ENCODE results near the gene PCDH1.
"Not testable (repeated sequence)": the region's sequence is repeated elsewhere in the genome, so short reads cannot be mapped to it uniquely, and the experiment has no call there.

Gene PCDH1

DNA sequence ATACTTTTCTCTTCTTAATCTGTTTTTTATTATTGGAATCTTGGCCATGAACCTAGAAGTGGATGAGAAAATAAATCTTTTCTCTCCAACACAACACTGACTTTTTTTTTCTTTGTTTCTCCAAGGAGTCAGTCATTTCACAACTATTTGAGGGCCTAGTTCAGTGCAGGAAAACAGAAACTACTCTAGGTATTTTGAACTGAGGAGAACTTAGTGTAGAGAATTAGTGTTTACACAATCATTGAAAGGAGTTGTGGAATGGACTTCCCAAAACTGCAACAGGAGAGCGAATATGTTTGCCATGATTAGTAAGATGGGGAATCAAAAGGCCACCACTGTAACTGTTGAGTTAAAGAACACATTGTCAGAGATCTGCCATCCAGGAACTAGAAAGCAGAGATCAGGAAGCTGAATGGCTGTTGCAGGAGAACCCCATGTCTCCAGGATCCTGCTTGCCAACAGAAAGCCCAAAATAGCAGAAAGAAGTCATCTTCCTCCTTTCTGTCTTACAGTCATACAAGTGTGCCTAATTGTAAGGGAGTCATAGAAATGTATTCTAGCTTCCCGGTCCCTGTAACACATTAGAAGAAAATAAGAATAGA is 20.3 kb upstream of the PCDH1 start:
- no peak for DNase-seq (ENCODE audit: low read depth)

DNA sequence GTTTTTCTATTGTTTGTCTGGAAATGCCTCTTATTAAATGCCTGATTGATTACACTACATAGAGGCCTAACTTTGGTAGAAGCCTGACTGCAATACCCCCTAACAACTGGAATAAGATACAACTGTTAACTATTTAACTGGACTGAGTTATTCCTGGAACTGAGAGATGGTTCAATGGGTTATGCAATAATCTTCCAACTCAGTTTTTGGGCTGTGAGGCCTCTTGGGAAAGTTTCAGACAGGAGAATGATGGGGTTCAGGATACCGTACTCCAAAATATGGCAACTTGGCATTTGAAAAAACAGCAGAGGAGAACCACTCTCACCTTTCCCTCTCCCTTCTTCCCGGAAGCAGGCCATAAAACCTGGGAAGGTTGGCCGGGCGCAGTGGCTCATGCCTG is 19.2 kb upstream of the PCDH1 start:
- DNase-seq (ENCODE audit: low read depth) = no peak

DNA sequence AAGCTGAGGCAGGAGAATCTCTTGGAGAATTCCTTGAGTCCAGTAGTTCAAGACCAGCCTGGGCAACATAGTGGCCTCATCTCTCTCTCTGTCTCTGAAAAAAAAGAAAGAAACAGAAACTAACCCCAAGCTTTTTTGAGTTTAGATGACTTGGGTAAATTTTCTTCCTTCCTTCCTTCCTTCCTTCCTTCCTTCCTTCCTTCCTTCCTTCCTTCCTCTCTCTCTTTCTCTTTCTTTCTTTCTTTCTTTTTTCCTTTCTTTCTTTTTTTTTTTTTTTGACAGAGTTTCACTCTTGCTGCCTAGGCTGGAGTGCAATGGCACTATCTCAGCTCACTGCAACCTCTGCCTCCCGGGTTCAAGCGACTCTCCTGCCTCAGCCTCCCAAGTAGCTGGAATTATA is 12.2 kb upstream of the PCDH1 start:
- not testable (repeated sequence) for DNase-seq (ENCODE audit: low read depth)

DNA sequence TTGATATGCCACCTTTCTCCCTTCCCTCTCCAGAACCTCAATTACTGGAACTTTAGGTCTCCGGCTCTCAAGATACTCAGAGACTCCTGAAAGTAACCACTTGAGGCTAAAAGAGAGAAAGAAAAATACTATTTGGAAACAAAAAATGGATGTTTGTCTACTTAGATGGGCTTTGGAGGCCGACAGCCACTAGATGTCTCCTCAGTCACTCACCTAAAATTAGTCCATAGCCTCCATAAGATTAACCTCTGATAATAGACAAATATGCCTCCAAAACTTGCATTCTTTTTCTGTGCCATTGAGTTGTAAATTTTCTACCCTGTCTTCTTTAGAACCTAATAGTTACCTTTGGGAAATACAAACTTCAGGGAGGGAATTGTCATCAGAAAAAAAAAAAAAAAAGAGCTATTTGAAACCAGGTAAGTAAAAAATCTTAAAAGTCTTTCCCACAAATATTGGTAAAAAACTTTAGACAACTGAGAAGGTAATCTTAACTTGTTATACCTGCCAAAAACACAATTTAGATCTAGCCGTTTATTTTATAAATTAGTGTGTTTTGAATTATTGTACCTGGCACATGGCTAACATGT is 11.2 kb upstream of the PCDH1 start:
- DNase-seq (ENCODE audit: low read depth) = no peak

DNA sequence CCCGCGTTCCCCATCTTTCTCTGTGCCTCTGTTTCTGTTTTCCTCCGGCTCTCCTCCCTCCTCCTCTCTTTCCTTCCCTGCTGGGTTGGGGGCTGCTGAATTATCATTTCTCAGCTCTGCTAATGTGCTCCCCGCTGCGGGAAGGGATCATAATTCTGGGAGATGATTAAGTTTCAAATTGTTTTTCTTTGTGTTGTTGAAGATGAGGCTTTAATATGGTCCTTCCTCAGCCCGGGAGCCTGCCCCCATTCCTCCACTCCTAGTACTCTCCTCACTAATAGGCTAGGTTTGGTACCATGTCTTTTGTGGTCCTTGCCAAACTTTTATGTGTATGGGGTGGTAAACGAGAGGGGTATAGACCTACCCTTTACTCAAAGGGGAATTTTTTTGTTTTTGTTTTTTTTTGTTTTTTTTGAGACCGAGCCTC is 5.7 kb upstream of the PCDH1 start:
- DNase-seq (ENCODE audit: low read depth) = no peak

DNA sequence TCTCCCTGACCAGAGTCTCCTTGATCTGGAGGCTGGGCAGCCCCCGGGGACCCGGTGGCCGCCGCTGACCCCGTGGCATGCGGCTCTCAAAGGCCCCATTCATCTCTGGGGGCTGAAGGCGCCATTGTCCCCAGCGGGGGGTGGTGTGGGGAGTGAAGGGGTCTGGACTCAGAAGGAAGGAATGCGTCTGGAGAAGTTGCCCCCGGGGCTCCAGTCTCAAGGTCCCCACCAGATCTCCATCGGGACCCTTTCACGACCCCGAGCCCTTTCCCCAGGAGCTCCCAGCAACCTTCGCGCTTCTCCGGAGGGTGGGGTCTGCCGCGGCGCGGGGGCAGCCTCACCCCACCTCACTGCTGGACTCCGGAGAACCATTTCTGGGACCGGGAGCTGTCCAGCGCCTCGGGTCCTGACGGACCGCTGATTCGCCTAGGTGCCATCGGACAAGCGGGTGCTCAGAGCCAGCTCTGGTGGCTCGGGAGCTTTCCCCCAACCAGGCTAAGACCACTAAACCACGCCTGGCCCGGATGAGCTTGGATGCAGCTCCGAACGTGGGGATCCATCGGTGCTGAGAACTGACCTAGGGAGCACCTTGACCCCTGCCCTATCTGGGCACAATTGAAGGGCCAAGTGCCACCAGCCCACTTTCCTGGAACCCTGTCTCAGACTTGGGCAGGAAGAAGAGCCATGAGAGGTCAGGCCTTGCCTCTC is 5.1 kb upstream of the PCDH1 start:
- no peak for DNase-seq (ENCODE audit: low read depth)

DNA sequence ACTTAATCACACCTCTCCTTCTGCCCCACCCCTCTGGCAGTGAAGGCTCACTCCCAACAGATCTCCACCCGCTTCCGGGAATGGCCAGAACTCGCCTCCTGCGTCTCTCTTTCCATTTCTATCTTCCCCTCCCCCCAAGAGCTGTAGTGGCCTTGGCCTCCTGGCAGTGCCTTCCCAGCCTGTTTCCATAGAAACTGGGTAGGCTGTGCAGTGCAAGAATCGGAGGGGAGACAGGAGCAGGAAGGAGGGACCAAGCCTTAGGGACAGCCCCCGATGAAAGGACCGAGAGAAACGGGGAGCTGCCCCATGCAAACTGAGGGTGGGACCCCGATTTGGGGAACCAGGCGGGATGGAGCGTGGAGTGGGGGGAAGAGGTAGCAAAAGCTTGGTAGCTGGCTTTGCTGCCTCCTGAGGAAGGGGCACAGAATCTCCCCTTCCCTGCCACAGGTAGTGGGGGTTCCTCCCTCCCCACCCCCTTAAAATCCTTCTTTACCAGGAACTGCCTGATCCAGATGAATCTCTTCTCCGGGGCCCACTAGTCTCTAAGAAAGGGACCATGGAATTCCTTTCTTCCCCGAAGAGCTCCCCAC is 4.5 kb upstream of the PCDH1 start:
- DNase-seq (ENCODE audit: low read depth) = no peak

DNA sequence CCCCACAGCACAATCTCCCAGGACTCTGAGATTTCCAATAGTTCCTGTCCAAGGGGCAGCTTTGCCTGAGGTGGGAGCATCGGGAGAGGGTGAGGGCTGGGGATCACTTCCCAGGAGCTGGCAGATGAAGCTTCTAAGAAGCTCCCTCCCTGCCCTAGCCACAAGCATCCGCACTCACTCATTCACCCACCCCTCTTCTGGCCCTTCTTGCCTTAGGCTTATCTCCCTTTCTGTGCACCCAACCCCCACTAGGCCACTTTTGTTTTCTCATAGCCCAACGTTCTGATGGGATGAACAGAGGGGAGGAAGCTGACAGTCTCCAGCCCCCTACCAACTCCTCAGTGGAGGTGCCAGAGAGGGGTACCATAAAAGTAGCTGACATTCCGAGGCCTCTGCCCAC is 3.7 kb upstream of the PCDH1 start:
- no peak for DNase-seq (ENCODE audit: low read depth)

DNA sequence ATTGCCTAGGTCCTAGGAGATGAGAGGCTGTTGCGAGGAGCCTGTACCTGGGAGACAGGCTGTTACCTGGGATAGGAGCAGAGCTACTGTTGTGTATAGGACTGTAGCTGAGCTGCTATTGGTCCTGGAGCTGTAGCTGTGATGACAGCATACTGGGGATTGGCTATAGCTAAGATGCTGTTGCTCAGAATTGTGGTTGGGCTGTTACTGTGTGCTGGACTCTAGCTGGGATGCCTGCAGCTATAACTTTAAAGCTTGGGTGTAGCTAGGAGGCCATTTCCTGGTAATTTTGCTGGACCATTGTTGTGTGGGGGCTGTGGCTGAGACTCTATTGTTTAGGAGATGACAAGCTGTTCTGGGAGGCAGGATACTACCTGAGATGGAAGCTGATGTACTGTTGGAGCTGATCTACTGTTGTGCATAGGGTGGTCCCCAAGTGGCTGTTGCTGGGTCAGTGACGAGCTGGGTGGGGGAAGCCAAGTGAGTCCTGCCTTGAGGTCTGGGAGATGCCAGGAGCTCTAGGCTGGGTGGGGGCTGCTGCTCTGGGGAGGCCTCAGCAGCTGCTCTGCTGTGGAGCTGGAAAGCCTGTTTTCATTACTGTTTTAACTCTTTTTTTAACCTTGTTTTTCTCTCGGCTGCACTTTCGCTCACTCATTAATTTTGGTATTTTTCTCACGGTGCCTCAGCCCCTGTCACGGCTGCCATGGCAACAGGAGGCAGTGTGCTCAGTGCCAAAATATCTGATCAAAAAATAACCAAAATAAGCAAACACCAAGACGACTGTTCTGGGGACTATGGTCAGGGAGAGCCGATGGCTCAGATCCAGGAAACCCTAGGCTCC is 3.0 kb upstream of the PCDH1 start:
- no peak for DNase-seq (ENCODE audit: low read depth)

DNA sequence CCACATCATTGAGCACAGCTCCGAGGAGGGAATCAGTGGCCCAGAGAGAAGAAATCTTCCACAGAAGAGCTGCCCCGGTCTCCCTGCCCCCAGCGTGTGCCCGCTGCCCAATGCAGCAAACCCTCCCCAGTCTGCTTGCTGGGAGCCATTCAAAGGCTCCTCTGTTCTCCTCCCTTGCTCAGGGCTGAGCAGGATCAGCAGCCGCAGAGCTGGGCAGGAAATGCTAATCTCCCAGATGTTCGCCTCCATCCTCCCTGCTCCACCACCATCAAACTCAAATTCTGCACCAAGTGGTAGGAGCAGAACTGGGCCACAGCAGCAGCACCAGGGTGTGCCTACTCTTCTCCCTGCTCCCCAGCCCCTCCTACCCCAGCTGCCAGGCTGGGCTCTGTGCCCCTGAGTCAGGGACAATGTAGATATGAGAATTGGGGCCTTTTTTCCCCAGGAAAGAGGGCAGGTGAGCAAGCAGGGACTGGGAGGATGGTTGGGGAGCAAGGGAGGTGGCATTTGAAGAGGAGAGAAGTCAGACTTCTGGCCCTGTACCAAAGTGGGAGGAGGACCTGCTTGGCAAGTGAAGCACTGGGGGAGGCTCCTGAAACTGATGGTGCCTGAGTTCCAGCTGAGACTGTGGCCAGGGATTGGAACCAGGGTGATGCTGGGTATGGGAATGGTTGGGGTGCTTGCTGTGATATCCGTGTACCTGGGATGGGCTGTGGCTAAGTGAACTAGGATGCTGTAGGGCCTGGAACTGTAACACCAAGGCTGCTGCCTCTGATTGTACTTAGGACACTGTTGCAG is 1.9 kb upstream of the PCDH1 start:
- no peak for DNase-seq (ENCODE audit: low read depth)

DNA sequence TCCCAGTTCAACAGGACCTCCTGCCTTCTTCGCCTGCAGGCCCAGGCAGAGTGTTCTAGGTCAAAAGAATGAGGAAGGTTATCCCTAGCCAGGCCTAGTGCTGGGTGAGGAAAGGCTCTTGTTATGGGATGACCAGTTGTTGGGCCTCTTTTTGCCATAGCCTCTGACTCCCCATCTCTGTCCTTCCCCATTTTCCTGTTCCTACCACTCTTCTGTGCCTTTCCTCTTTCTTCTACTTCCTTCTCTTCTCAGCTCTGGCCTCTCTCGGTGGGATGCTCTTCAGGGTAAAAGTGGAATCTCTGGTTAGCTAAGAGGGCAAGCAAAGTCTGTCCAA is 1.2 kb upstream of the PCDH1 start:
- no peak for DNase-seq (ENCODE audit: low read depth)

DNA sequence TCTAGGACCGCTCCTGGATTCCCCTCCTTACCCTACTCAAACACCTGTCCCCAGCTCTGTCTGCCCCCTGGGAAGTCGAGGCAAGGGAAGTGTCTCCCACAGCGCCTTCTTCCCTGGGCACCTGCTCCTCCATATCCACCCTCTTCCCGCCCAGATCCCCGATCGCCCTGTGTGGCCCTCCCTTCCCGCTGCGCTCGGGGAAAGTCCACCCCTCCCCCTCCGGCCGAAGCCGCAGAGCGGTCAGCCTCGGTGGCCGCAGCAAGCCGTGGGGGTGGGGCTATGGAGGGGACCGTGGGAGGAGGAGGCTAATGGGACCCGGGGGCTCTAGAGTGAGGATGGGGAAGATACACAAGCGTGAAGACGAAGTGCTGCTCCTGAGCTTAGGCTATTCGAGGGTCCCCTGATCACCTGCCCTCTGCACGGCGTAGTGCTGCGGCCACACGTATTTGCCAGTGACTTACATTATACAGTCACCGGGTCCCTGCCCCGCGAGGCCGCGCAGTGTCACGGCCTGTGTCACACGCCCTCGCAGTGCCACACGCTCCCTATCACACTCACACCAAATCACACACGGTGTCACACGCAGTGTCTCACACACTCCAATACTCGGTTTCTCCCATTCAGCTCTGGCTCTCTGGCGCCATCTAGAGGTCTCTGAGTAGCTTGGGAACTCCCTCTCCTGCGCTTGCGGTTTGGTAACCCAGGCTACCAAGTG is 658 bp upstream of the PCDH1 start:
- DNase-seq (ENCODE audit: low read depth) = peak; percentile 88

DNA sequence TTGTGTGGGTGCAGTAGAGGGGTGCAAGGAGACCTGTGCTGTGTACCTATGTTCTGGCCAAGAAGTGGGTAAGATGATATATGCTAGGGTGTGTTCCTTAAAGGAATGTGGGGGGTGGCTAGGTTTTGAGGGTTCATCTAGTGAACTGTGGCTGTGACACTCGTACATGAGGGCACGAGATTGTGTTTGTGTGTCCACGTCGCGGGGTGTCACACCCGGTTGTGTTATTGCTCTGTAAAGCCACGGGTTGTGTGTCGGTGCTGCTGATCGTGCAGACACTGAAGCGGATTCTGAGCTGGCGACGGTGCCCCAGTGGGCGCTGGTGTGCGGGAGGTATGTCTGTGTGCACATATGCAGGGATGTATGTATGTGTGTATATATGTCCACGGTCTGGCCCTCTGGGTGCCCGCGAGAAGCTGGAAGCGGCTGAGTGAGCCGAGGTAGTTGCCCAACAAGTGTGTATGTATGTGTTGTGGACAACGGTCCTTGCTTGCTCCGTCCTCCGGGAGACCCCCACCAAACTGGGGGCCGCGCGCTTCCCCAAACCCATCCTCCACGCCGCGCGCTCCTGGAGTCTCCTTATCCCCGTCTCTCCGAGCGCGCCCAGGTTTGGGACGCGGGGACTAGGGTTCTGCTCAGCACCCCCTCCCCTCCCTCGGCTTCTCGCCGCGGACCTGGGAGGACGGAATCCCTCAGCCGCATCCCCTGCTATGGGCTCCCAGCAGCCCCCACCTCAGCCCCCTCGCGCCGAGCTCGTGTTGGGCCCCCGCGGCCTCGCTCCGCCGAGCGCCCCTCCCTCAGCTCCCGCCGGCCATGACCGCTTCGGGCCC is 639 bp downstream of the PCDH1 start:
- DNase-seq (ENCODE audit: low read depth) = no peak

DNA sequence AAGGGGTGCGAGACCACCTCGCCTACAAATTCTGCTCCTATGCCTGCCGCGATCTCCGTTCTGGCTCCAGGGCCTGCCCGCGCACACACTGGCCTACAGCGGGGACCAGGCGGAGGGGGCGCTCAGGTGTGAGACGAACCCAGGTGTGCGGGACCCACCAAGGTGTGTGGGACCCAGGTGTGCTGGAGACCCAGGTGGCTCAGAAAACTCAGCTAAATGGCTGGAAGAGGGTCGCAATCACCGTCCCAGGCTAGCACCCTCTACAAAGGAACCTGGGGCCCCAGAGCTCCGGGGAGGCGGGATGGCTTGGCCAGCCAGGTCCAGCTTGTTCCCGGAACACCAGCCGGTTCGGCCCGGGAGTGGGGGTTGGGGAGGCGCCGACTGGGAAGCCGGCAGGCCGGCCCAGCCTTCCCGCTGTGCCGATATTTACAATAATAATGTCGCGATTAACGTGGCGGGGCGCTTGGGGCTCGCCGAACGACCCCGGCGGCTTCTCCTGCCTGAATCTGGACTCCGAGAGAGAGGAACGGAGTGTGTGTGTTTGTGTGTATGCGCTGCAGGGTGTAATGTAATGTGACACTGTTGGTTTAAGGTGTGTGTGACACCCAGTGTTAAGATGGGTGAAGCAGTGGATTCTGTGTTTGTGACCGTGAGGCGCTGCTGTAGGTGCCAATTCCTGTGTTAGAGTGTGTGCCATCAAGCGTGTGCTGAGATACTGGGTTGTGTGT is 1.4 kb downstream of the PCDH1 start:
- no peak for DNase-seq (ENCODE audit: low read depth)

DNA sequence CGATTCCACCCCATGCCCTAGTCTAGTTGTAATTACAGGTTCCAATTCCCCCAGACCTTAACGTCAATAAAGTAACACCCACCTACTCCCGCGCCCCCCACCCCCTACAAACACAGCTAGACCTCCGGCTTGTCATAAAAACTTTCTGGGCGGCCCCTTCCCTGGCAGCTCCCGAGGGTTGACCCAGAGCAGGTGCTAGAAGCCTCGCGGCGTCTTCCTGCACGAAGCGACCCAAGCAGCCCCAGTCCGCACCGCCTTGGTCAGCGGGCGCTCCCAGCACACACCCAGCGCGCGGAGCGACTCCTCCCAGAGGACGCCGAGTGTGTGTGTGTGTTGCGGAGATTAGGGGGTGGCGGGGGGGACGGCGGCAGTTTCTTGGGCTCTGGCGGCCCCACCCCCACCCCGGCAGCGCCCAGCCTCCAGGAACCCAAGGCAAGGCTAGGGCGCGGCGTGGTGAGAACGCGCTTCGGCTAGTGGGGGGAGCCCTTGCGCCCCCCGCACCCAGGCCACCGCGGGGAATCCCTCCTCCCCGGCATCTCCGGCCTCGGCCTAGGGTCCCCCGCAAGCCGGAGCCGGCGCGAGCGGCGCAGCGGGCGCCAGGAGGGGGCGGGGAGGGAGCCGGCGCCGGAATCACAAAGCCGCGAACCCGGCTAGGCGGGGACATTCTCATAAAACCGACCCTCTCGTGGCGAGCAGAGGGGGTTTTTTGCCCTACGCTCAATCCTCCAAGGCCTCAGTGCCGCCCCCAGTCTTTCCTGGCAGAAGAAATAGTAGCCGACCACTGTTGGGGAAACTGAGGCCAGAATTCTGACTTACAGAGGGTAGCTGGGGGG is 2.2 kb downstream of the PCDH1 start:
- no peak for DNase-seq (ENCODE audit: low read depth)

DNA sequence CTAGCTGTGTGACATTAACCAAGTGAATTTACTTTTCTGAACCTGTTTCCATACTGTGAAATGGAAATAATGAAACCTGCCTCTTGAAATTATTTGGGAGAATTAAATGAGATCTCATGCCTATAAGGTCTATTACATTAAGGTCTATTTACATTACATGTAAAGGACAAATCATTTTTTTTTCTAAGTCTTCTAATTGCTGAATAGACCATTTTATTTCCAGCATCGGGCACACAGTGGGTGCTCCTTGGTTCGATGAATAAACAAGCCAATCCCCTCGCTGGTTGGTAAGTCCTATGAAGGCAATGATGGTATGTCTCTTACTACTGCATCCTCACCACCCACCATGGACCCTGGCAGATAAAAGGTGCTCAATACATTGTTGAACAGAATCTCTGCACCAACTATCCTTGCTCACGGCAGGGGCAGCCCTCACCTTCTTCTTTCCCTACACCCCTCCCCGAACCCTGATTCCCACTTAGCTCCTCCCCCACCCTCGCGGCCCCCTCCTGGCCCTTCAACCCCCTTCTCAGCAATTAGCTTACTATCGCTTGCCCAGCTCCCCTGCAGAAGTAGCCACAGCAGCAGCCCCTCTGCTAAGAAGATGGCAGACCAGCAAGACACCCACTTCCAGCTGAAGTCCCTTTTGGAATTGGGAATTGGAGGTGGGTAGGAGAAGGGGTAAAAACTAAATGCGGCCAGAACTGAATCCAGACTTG is 3.0 kb downstream of the PCDH1 start:
- DNase-seq (ENCODE audit: low read depth) = no peak

DNA sequence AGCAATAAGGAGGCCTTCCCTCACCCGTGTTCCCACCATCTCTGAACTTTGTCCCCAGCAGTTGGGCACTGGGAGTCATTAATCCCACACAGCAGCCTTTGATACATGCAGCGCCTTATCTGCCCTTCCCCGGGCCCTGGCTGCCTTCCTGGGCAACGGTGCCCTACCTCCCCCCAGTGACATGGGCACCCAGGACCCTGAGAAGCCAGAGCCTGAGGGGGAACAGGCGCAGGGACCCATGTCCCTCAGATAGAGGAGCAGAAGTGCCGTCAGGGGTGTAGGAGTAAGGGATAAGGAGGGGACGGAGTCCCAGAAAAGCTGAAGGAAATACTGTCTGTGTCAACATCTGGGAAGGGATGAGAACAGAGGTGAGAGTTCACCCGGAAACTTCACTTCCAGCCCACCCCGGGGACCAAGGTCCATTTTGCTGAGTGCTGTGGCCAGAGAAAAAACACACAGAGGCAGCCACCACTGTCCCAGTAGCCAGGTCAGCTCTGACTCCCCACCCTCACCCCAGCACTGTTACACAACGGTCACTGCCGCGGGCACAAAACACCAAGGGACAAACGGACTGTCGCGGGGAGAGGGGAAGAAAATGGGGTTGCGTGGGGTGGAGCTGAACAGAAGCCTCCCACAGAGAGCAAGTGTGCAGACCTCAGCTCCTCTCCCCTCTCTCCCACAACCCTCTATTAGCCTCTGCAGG is 3.8 kb downstream of the PCDH1 start:
- DNase-seq (ENCODE audit: low read depth) = no peak

Measured in stimulated activated CD4-positive, alpha-beta T cell treated with anti-CD3 and anti-CD28 coated beads, Interleukin-2, amount 100 ng/mL, for 4 hours (primary cell).